ENCODE results near the gene LCN1.
"Not testable (repeated sequence)": the region's sequence is repeated elsewhere in the genome, so short reads cannot be mapped to it uniquely, and the experiment has no call there.

Gene LCN1

DNA sequence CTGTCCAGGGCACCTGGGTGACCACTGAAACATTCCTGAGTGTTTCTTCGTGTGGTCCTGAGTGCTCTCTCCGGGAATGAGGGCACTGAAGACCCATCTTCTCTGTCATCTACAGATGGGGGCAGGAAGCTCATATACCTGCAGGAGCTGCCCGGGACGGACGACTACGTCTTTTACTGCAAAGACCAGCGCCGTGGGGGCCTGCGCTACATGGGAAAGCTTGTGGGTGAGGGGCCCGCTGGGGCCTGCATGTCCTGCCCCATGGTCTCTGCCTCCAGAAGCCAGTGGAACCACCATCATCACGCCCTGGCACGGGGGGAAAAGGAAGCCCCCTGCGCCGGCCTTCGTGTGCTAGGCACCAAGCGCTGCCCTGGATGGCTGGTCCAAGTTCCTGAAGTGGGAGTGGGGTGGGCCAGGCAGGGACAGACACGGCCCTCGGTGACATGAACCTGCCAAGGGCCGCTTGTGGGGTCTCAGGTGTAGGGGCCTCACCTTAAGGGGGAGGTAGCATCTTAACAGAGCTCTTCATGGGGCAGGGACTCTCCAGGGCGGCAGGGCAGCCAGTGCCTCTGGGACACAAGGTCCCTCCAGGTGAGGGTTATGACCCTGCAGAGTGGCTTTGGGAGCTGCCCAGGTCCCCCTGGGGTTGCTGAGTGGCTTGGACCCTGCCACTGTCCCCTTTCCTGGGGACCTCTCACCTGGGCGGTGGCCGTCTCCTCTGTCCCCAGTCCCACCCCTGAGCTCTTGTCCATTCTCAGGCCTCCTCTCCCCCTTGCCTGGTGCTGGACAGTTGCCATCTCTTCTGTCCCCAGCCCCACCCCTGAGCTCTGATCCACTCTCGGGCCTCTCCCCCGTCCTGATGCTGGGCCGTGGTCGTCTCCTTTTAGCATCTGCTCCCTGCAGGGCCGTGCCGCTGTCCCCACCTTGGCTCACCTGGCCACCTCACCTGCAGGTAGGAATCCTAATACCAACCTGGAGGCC, 26.8 kb downstream of the LCN1 start:
- Histone ChIP-seq H3K27ac (no peak overlapping the region), H4K20me1 (no peaks in the 10 kb centered on the region), H3K27me3 (no peaks in the 10 kb centered on the region), H3K4me1 (peaks cover 28% of the 10 kb centered on the region), H3K4me3 (no peak overlapping the region), H3K36me3 (no peaks in the 10 kb centered on the region), H3K9me3 (no peaks in the 10 kb centered on the region), H3K9ac (no peak overlapping the region), H3K4me2 (no peak overlapping the region)
- no peak for TF ChIP-seq Cebpa-rat (IDR thresholded peaks at IDR 0.05)

DNA sequence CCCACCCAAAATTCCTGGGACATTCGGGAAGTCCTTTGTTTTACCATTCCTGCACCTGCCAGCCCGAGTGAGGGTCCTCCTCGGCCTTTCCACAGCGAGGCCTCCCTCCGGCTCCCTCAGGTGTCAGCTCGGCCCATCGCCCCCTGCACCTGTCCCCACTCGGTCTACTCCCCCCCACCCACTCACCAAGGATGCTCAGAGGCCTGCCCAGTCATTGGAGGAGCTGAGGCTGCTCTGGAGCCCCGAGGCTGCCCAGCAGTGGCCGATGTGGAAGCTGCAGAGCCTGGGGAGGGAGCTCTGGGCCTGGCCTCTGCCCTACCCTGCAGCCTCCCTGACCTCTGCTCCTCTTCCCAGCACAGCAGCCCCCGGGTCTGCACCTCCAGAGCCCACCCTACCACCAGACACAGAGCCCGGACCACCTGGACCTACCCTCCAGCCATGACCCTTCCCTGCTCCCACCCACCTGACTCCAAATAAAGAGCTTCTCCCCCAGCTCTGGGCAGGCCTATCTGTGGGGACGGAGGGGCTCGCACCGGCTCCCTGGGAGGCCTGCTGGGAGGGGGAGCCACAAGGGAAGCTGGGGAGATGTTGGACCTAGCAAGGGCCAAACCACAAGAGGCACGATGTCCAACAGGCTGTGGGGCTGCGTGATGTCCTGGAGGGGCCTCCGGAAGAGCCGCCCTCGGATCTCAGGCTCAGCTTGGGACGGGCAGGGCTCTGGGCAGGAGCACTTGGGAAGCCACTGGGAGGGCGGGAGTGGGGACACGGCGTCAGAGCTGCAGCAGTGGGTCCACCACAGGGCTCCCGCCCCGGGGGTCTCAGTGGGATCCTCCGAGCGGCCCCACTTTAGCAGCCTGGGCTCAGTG, 28.5 kb downstream of the LCN1 start:
- H3K4me2 ChIP-seq, result peak overlapping the region; percentile 82
- H3K27me3 ChIP-seq, H4K20me1 ChIP-seq, H3K4me3 ChIP-seq, H3K9me3 ChIP-seq, H3K9ac ChIP-seq, H3K27ac ChIP-seq, H3K36me3 ChIP-seq: not testable (repeated sequence)
- H3K4me1 ChIP-seq, result peaks cover 28% of the 10 kb centered on the region

DNA sequence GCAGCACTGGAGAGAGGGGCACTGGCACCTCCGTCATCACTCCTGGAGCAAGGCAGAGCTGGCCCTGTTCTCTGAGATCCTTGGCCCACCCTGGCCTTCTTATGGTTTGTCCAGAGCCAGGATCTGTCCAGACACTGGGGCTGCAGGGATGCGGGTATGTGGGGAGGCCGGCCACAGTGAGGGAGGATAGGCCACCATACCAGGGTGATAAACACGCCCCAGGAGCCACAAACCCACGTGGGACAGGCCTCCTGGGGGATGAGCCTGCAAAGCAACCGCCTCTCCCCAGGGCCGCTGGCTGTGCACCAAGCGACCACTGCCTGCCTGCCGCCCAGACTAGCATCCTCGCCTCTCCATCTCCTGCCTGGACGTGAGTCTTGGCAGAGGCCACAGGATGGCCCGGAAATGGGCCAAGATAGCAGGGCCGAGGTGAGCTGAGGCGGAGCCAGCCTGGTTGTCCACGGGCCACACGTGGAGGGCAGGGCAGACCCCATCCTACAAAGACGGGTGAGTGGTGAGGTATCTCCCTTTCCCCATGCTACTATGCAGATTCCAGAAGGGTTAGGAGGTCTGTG, 29.2 kb downstream of the LCN1 start:
- Histone ChIP-seq H3K4me3 (no peak overlapping the region), H3K9me3 (no peaks in the 10 kb centered on the region), H3K9ac (no peak overlapping the region), H3K4me1 (peaks cover 28% of the 10 kb centered on the region), H3K36me3 (no peaks in the 10 kb centered on the region), H3K4me2 (peak overlapping the region; percentile 82), H3K27ac (no peak overlapping the region), H4K20me1 (no peaks in the 10 kb centered on the region), H3K27me3 (no peaks in the 10 kb centered on the region)
- no peak for TF ChIP-seq Cebpa-rat (IDR thresholded peaks at IDR 0.05)

DNA sequence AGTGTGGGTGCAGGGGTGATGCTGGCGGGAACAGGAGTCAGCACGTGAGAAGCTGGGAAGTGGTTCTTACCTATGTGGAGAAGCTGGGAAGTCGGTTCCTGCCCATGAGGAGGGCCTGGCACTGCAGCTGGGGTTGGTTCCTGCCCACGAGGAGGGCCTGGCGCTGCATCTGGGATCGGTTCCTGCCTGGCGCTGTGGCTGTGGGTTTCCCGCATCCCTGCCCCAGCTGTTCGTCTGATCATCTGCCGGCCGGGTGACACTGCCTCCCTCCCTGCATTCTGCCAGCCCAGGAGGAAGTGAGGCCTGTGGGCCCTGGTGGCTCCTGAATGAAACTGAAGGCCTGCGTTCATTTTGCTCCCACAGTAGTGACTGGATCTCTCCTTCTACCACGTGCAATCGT, 29.8 kb downstream of the LCN1 start:
- Histone ChIP-seq H3K27me3 (no peaks in the 10 kb centered on the region), H3K4me2 (peak overlapping the region; percentile 82), H3K27ac (peak overlapping the region; percentile 49; the same call in 1 of the 2 replicates), H3K36me3 (no peaks in the 10 kb centered on the region), H3K4me3 (no peak overlapping the region), H3K9me3 (no peaks in the 10 kb centered on the region), H3K9ac (no peak overlapping the region), H3K4me1 (peaks cover 28% of the 10 kb centered on the region), H4K20me1 (no peaks in the 10 kb centered on the region)
- no peak for TF ChIP-seq Cebpa-rat (IDR thresholded peaks at IDR 0.05)

- Histone ChIP-seq H3K4me2 (peak overlapping the region; percentile 82), H3K4me3 (no peak overlapping the region), H3K27ac (peak overlapping the region; percentile 49; the same call in 1 of the 2 replicates), H4K20me1 (no peaks in the 10 kb centered on the region), H3K27me3 (no peaks in the 10 kb centered on the region), H3K9me3 (no peaks in the 10 kb centered on the region), H3K9ac (no peak overlapping the region), H3K36me3 (no peaks in the 10 kb centered on the region), H3K4me1 (peaks cover 28% of the 10 kb centered on the region)
- TF ChIP-seq Cebpa-rat (IDR thresholded peaks at IDR 0.05), result no peak
Measured at GRCh38 chr9:135551456-135551855, 30.2 kb downstream of the LCN1 start.

- Histone ChIP-seq H3K9me3 (no peaks in the 10 kb centered on the region), H3K9ac (no peak overlapping the region), H3K4me2 (peak overlapping the region; percentile 82), H3K36me3 (no peaks in the 10 kb centered on the region), H3K4me3 (no peak overlapping the region), H3K4me1 (peaks cover 28% of the 10 kb centered on the region), H3K27me3 (no peaks in the 10 kb centered on the region), H3K27ac (peak overlapping the region; percentile 38; the same call in 1 of the 2 replicates), H4K20me1 (no peaks in the 10 kb centered on the region)
- TF ChIP-seq Cebpa-rat (IDR thresholded peaks at IDR 0.05), result no peak
Measured at GRCh38 chr9:135552021-135552697, 30.9 kb downstream of the LCN1 start.

DNA sequence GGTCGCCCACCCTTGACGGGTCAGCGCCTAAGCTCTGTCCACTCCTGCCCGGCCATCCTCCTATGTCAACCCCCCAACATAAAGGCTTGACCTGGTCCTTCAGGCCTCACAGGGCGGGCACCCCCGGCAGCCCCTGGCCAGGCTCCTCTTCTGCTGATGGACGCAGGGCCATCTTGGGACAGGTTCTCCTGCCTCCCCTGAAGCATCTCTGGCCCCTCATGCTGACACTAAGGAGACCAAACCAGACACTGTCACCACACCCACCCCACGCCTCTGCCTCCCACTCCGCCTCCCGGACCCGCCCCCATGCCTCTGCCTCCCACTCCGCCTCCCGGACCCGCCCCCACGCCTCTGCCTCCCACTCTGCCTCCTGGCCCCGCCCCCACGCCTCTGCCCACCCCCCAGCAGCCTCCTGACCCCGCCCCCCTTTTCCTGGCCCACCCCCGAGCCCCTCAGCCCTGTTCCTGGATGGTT, 31.5 kb downstream of the LCN1 start:
- H3K36me3 ChIP-seq, result no peaks in the 10 kb centered on the region
- TF ChIP-seq Cebpa-rat (IDR thresholded peaks at IDR 0.05), result no peak
- H3K27ac ChIP-seq, result no peak overlapping the region
- H3K4me3 ChIP-seq, result no peak overlapping the region
- H3K4me1 ChIP-seq, result peaks cover 28% of the 10 kb centered on the region
- no peak overlapping the region for H3K9ac ChIP-seq
- no peaks in the 10 kb centered on the region for H4K20me1 ChIP-seq
- no peaks in the 10 kb centered on the region for H3K27me3 ChIP-seq
- no peaks in the 10 kb centered on the region for H3K9me3 ChIP-seq
- no peak overlapping the region for H3K4me2 ChIP-seq

DNA sequence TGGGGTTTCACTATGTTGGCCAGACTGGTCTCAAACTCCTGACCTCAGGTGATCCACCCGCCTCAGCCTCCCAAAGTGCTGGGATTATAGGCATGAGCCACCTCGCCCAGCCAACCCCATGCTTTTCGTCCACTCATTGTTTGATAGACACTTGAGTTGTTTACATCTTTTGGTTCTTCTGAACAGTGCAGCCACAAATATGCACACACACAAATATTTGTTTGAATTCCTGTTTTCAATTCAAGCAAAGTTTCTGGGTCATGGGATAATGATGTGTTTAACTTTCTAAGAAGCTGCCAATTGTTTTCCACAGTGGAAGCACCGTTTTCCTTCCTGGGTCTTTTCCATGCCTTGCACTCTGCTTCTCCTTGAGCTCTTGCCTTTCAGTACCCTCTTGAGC, 33.5 kb downstream of the LCN1 start:
- no peak overlapping the region for H3K4me3 ChIP-seq
- H3K9me3 ChIP-seq, result no peaks in the 10 kb centered on the region
- H3K36me3 ChIP-seq, result no peaks in the 10 kb centered on the region
- no peaks in the 10 kb centered on the region for H4K20me1 ChIP-seq
- H3K4me2 ChIP-seq, result no peak overlapping the region
- no peaks in the 10 kb centered on the region for H3K27me3 ChIP-seq
- peaks cover 28% of the 10 kb centered on the region for H3K4me1 ChIP-seq
- H3K9ac ChIP-seq, result no peak overlapping the region
- H3K27ac ChIP-seq, result no peak overlapping the region
- TF ChIP-seq Cebpa-rat (IDR thresholded peaks at IDR 0.05), result no peak

GRCh38 chr9:135555203-135555602, 34.0 kb downstream of the LCN1 start:
- Histone ChIP-seq H3K27ac (no peak overlapping the region), H4K20me1 (no peaks in the 10 kb centered on the region), H3K4me1 (peaks cover 25% of the 10 kb centered on the region), H3K4me2 (no peak overlapping the region), H3K4me3 (no peak overlapping the region), H3K9me3 (no peaks in the 10 kb centered on the region), H3K27me3 (no peaks in the 10 kb centered on the region), H3K36me3 (no peaks in the 10 kb centered on the region), H3K9ac (no peak overlapping the region)
- TF ChIP-seq Cebpa-rat (IDR thresholded peaks at IDR 0.05), result no peak

Data from BLaER1 (cell line).